H1 (cell line): Measurements from ENCODE around the gene LMAN1L. TPM values are rescaled to one million over a fixed set of nuclear protein-coding genes. Genes with fewer than 3 reads are reported as not detected.

Experiments used
- CTCF ChIA-PET: fragments of 300-600 bp; sonication (Branson Sonifier 250); formaldehyde crosslinking; loops from one replicate; lab custom pipeline; 2021; ENCODE audit not compliant: partially characterized antibody; lab: Charles Lee
- POLR2A ChIA-PET: fragments of 300-600 bp; sonication (Branson Sonifier 250); formaldehyde crosslinking; loops from one replicate; lab custom pipeline; 2021; ENCODE audit warnings: inconsistent platforms; ENCODE audit not compliant: partially characterized antibody; lab: Charles Lee
- DNase-seq, 2 experiments: peaks; one replicate each; pipeline versions ENCODE4 v3.0.0 to v3.0.0-alpha.2; 2010 to 2022; ENCODE audit warnings: low spot score in 2 of 2, low read depth in 1 of 2, mixed read lengths in 1 of 2
- FAIRE-seq: peaks from 2 replicates; lab custom pipeline; 2011; peaks lifted over from hg19 to GRCh38; lab: Jason Lieb, UNC
- H2AFZ ChIP-seq: 2 replicates; pipeline ENCODE4 v1.8.1; 2012; ENCODE audit warnings: low read length, inconsistent platforms
- H2AK5ac ChIP-seq: 2 replicates; pipeline ENCODE4 v1.6.1; 2013; ENCODE audit warnings: low read depth, low read length
- H2BK120ac ChIP-seq: replicated peaks from 2 replicates; pipeline ENCODE3; 2013; ENCODE audit warnings: low read depth, low read length, inconsistent platforms
- H2BK12ac ChIP-seq: 2 replicates; pipeline ENCODE4 v1.6.1; 2013; ENCODE audit warnings: low read depth, low read length
- H2BK15ac ChIP-seq: 2 replicates; pipeline ENCODE4 v1.6.1; 2013; ENCODE audit warnings: low read length
- H2BK20ac ChIP-seq: 2 replicates; pipeline ENCODE4 v1.6.1; 2013; ENCODE audit warnings: low read length
- H2BK5ac ChIP-seq: 2 replicates; pipeline ENCODE4 v1.6.1; 2013; ENCODE audit warnings: low read depth, low read length
- H3K14ac ChIP-seq: 2 replicates; pipeline ENCODE4 v1.6.1; 2013; ENCODE audit warnings: inconsistent platforms; ENCODE audit not compliant: insufficient read length
- H3K18ac ChIP-seq: 2 replicates; pipeline ENCODE4 v1.6.1; 2013; ENCODE audit warnings: low read length; ENCODE audit errors: extremely low read depth
- H3K23ac ChIP-seq: 2 replicates; pipeline ENCODE4 v1.6.1; 2013; ENCODE audit warnings: inconsistent platforms; ENCODE audit not compliant: insufficient read length
- H3K23me2 ChIP-seq: 2 replicates; pipeline ENCODE4 v1.6.1; 2013; ENCODE audit warnings: low read depth, low read length
- H3K27ac ChIP-seq: 2 replicates; pipeline ENCODE4 v1.6.1; 2011; ENCODE audit warnings: low read depth, low read length, inconsistent platforms
- H3K27me3 ChIP-seq, 4 experiments: replicated peaks in 1 of 4; 1 replicate in 1 of 4; 2 replicates in 3 of 4; pipeline versions ENCODE4 v1.6.1 to v1.8.1; 2011 to 2013; ENCODE audit warnings: low read length in 3 of 4, mild to moderate bottlenecking in 3 of 4, inconsistent platforms in 2 of 4, mixed read lengths in 2 of 4, moderate library complexity in 1 of 4; ENCODE audit not compliant: control insufficient read depth in 3 of 4, insufficient read depth in 3 of 4; ENCODE audit errors: extremely low read depth in 1 of 4
- H3K36me3 ChIP-seq, 4 experiments: 2 replicates each; pipeline versions ENCODE4 v1.6.1 to v1.8.1; 2011 to 2013; ENCODE audit warnings: mild to moderate bottlenecking in 4 of 4, low read length in 3 of 4, moderate library complexity in 2 of 4, control low read depth in 1 of 4, inconsistent platforms in 1 of 4; ENCODE audit not compliant: insufficient read depth in 4 of 4, control insufficient read depth in 2 of 4
- H3K4ac ChIP-seq: replicated peaks from 2 replicates; pipeline ENCODE3; 2013; ENCODE audit warnings: low read length, low read depth, mixed read lengths, inconsistent platforms; ENCODE audit not compliant: insufficient read length
- H3K4me1 ChIP-seq, 4 experiments: replicated peaks in 1 of 4; 1 replicate in 1 of 4; 2 replicates in 3 of 4; pipeline versions ENCODE4 v1.6.1 to v1.8.1; 2011 to 2013; ENCODE audit warnings: low read length in 3 of 4, inconsistent platforms in 2 of 4, mixed read lengths in 1 of 4; ENCODE audit not compliant: insufficient read depth in 4 of 4, control insufficient read depth in 3 of 4
- H3K4me2 ChIP-seq, 2 experiments: 2 replicates each; pipeline versions ENCODE4 v1.6.1 to v1.8.1; 2011 to 2013; ENCODE audit warnings: low read depth in 2 of 2, low read length in 2 of 2, control low read depth in 1 of 2, inconsistent platforms in 1 of 2, mild to moderate bottlenecking in 1 of 2; ENCODE audit not compliant: insufficient read depth in 1 of 2
- H3K4me3 ChIP-seq, 4 experiments: fragments of 200-600, 300-600 bp in 1 of 4; sonication (generic), shearing (Covaris generic), sonication (Bioruptor Twin) in 1 of 4; 2 replicates each; pipeline versions ENCODE4 v1.5.1 to v1.8.1; 2011 to 2016; ENCODE audit warnings: low read length in 4 of 4, low read depth in 3 of 4, control low read depth in 2 of 4, inconsistent platforms in 2 of 4, mild to moderate bottlenecking in 2 of 4, mixed read lengths in 1 of 4, moderate library complexity in 1 of 4; ENCODE audit not compliant: insufficient read depth in 2 of 4; ENCODE audit errors: extremely low read depth in 1 of 4
- H3K56ac ChIP-seq: replicated peaks from 2 replicates; pipeline ENCODE3; 2013; ENCODE audit warnings: low read depth, mild to moderate bottlenecking, mixed read lengths, low read length, inconsistent platforms; ENCODE audit not compliant: insufficient read length
- H3K79me1 ChIP-seq: 2 replicates; pipeline ENCODE4 v1.6.1; 2013; ENCODE audit warnings: low read depth, low read length, control low read depth
- H3K79me2 ChIP-seq, 2 experiments: 2 replicates each; pipeline versions ENCODE4 v1.6.1 to v1.8.1; 2012 to 2013; ENCODE audit warnings: low read length in 2 of 2, mild to moderate bottlenecking in 2 of 2, inconsistent platforms in 1 of 2; ENCODE audit not compliant: insufficient read depth in 2 of 2, control insufficient read depth in 1 of 2
- H3K9ac ChIP-seq, 4 experiments: replicated peaks in 1 of 4; 1 replicate in 1 of 4; 2 replicates in 3 of 4; pipeline versions ENCODE4 v1.6.1 to v1.8.1; 2011 to 2013; ENCODE audit warnings: low read depth in 3 of 4, low read length in 3 of 4, control low read depth in 2 of 4, mild to moderate bottlenecking in 2 of 4, moderate library complexity in 2 of 4, inconsistent platforms in 1 of 4; ENCODE audit errors: extremely low read depth in 1 of 4
- H3K9me3 ChIP-seq, 2 experiments: 2 replicates each; pipeline versions ENCODE4 v1.6.1 to v1.8.1; 2012 to 2013; ENCODE audit warnings: mild to moderate bottlenecking in 2 of 2, moderate library complexity in 2 of 2, control low read depth in 1 of 2, inconsistent platforms in 1 of 2, low read depth in 1 of 2, low read length in 1 of 2, mixed read lengths in 1 of 2; ENCODE audit not compliant: insufficient read depth in 2 of 2
- H4K20me1 ChIP-seq, 2 experiments: replicated peaks in 1 of 2; 2 replicates each; pipeline versions ENCODE3 to v1.8.1; 2011 to 2013; ENCODE audit warnings: inconsistent platforms in 2 of 2, low read length in 2 of 2, mild to moderate bottlenecking in 1 of 2; ENCODE audit not compliant: insufficient read depth in 2 of 2, control insufficient read depth in 1 of 2
- H4K5ac ChIP-seq: 2 replicates; pipeline ENCODE4 v1.6.1; 2013; ENCODE audit warnings: low read length, low read depth, mixed read lengths, inconsistent platforms; ENCODE audit not compliant: insufficient read length
- H4K8ac ChIP-seq: 2 replicates; pipeline ENCODE4 v1.8.0; 2013; ENCODE audit warnings: mild to moderate bottlenecking, moderate library complexity, low read length, inconsistent platforms; ENCODE audit not compliant: insufficient read depth; ENCODE audit errors: extremely low read depth
- H4K91ac ChIP-seq: replicated peaks from 2 replicates; pipeline ENCODE3; 2013; ENCODE audit warnings: low read length, mixed read lengths, inconsistent platforms; ENCODE audit not compliant: insufficient read length
- ATF3 ChIP-seq: IDR thresholded peaks from 2 replicates; pipeline ENCODE4 v1.6.1; 2011; ENCODE audit warnings: low read depth, mild to moderate bottlenecking, low read length; ENCODE audit not compliant: insufficient read depth
- BRCA1 ChIP-seq: IDR thresholded peaks from 2 replicates; pipeline ENCODE4 v1.6.1; 2012; ENCODE audit warnings: low read depth, low read length, improper control_type of control experiment
- CBX8 ChIP-seq: fragments of 300-800, 300-1000 bp; sonication (generic); IDR thresholded peaks from 2 replicates; pipeline ENCODE4 v1.7.1; 2016; ENCODE audit warnings: low read depth, low read length, borderline replicate concordance
- CHD1 ChIP-seq: IDR thresholded peaks from 2 replicates; pipeline ENCODE4 v1.6.1; 2012; ENCODE audit warnings: low read depth, low read length, improper control_type of control experiment
- EZH2 ChIP-seq: fragments of 200-600 bp; sonication (generic); IDR thresholded peaks from 2 replicates; pipeline ENCODE4 v1.7.1; 2012; ENCODE audit warnings: low read depth, mild to moderate bottlenecking, moderate library complexity, low read length, inconsistent platforms; ENCODE audit not compliant: severe bottlenecking
- POLR2A ChIP-seq, 2 experiments: IDR thresholded peaks; 1 replicate in 1 of 2; 2 replicates in 1 of 2; pipeline ENCODE4 v1.6.1; 2011; ENCODE audit warnings: low read depth in 2 of 2, low read length in 2 of 2, mild to moderate bottlenecking in 2 of 2; ENCODE audit errors: control extremely low read depth in 1 of 2
- POLR2AphosphoS5 ChIP-seq: IDR thresholded peaks from 2 replicates; pipeline ENCODE4 v1.6.1; 2011; ENCODE audit warnings: low read depth, low read length
- POU5F1 ChIP-seq: IDR thresholded peaks from 2 replicates; pipeline ENCODE4 v1.6.1; 2011; ENCODE audit warnings: low read depth, mild to moderate bottlenecking, low read length, moderate library complexity
- RFX5 ChIP-seq: IDR thresholded peaks from 2 replicates; pipeline ENCODE4 v1.6.1; 2011; ENCODE audit warnings: low read depth, low read length, improper control_type of control experiment, borderline replicate concordance
- SP2 ChIP-seq: IDR thresholded peaks from 2 replicates; pipeline ENCODE4 v1.6.1; 2012; ENCODE audit warnings: mild to moderate bottlenecking, low read length, inconsistent platforms
- USF2 ChIP-seq: IDR thresholded peaks from 2 replicates; pipeline ENCODE4 v1.6.1; 2011; ENCODE audit warnings: low read length, improper control_type of control experiment
- WGBS, 2 experiments: shearing (Covaris generic) in 1 of 2; methylation state at CpG; one replicate each; pipeline versions ENCODE4 v1.1.6 to v1.1.7; 2013 to 2015; ENCODE audit warnings: low lambda C conversion rate in 2 of 2, mixed read lengths in 2 of 2, inconsistent platforms in 1 of 2, low coverage in 1 of 2, missing lambda C conversion rate in 1 of 2; ENCODE audit not compliant: insufficient replicate concordance in 2 of 2, insufficient coverage in 1 of 2, insufficient read length in 1 of 2; ENCODE audit errors: extremely low coverage in 1 of 2, missing lambda C conversion rate in 1 of 2; 5-methylcytosine and 5-hydroxymethylcytosine counted together
- polyA plus RNA-seq, 7 experiments: library from polyadenylated mRNA; depleted of rRNA in 3 of 7; stranded (reverse) in 5 of 7; unstranded in 2 of 7; fragments of >200 nt in 5 of 7; fragments of 200-250 nt in 2 of 7; gene quantifications; 1 replicate in 5 of 7; 2 replicates in 1 of 7; 4 replicates in 1 of 7; pipeline versions ENCODE4 v1.2.1 to v1.2.3, GENCODE V29; 2011 to 2013; ENCODE audit warnings: missing spikeins in 2 of 7, mixed read lengths in 2 of 7
- total RNA-seq: library from RNA; stranded (reverse); fragmentation: NEBNext Ultra II Directional; extraction: Animal tissue kit (Norgen Biotek cat#: 25700); gene quantifications from 2 replicates; pipeline ENCODE4 v1.2.1, GENCODE V29; 2021

Gene LMAN1L
- total and polyA plus RNA-seq, 2 of the 8 experiments (the other 6 are each of a cell fraction or from before 2014, with no cell fraction given), result not detected

GRCh38 chr15:74773329-74773728 is 39.3 kb upstream of the LMAN1L start:
- DNase-seq (no peak), FAIRE-seq (no peak)
- Histone ChIP-seq H3K9ac (no peak overlapping the region), H4K91ac (no peak overlapping the region), H3K4me2 (no peak overlapping the region; a peak in 1 of 4 replicates), H3K79me2 (no peaks in the 10 kb centered on the region), H3K14ac (no peak overlapping the region), H2AK5ac (no peak overlapping the region), H3K79me1 (no peaks in the 10 kb centered on the region), H3K18ac (no peak overlapping the region), H2BK5ac (no peak overlapping the region), H4K8ac (no peak overlapping the region), H2BK15ac (no peak overlapping the region), H3K36me3 (no peaks in the 10 kb centered on the region), H4K5ac (no peak overlapping the region), H4K20me1 (peaks cover 0 to 2% of the 10 kb centered on the region in 2 experiments), H2AFZ (no peak overlapping the region), H3K9me3 (no peaks in the 10 kb centered on the region), H3K23me2 (no peaks in the 10 kb centered on the region), H3K4me3 (no peak overlapping the region), H3K4me1 (peaks cover 4 to 15% (median 6%) of the 10 kb centered on the region in 4 experiments; a peak in 6 of 7 replicates), H2BK120ac (no peak overlapping the region), H3K56ac (no peak overlapping the region), H2BK12ac (no peak overlapping the region), H3K23ac (no peak overlapping the region), H3K27ac (no peak overlapping the region), H3K27me3 (no peaks in the 10 kb centered on the region), H2BK20ac (no peak overlapping the region), H3K4ac (no peak overlapping the region)
- ChIA-PET CTCF (interaction anchor here (0.9 to 53.7 kb wide), 14 partner anchors 8 to 198 kb away, joined by 3 to 1439 read pairs (median 22); partner anchors contain the start of genes CLK3, CPLX3, CSK and LMAN1L), POLR2A (interaction anchor here (0.7 to 6.0 kb wide), 8 partner anchors 9 to 158 kb away, joined by 3 to 82 read pairs (median 6); partner anchors contain the start of genes CSK, CYP1A1 and FAM219B)
- WGBS, 2 experiments, result 71% methylated on average over 4 of the region's 5 CpGs; no CpG with 5 or more reads in 1 of the 2 experiments
- TF ChIP-seq ATF3 (no peak), CHD1 (no peak), SP2 (no peak), RFX5 (no peak), POU5F1 (no peak), POLR2A (IDR thresholded peaks at IDR 0.05; ENCODE audit: control extremely low read depth in 1 of 2, low read depth in 2 of 2, low read length in 2 of 2) (no peak), CBX8 (no peak), EZH2 (no peak), BRCA1 (no peak), USF2 (no peak), POLR2AphosphoS5 (no peak)
